Fibroblast of villous mesenchyme (primary cell): ENCODE results near the gene MYEF2. TPM values are rescaled to one million over a fixed set of nuclear protein-coding genes. Genes with fewer than 3 reads are reported as not detected.

ENCODE experiments used
- DNase-seq: peaks from one replicate; pipeline ENCODE4 v3.0.0-alpha.2; 2010; ENCODE audit warnings: low read depth
- H3K4me3 ChIP-seq: 2 replicates; pipeline ENCODE4 v1.5.1; 2011; ENCODE audit warnings: low read depth, mild to moderate bottlenecking, low read length
- total RNA-seq: library from RNA; depleted of rRNA; stranded (reverse); fragments of >200 nt; gene quantifications from 2 replicates; pipeline ENCODE4 v1.2.3, GENCODE V29; 2012
- TF ChIP-seq, protein P1 (sequence below): IDR thresholded peaks from 2 replicates; pipeline ENCODE4 v1.5.1; 2012; ENCODE audit warnings: low read depth, mild to moderate bottlenecking, low read length; ENCODE audit not compliant: insufficient read depth

Gene MYEF2
- total RNA-seq, 1 donor = 6.9 TPM

- no peak for DNase-seq
- TF ChIP-seq, protein P1, sequence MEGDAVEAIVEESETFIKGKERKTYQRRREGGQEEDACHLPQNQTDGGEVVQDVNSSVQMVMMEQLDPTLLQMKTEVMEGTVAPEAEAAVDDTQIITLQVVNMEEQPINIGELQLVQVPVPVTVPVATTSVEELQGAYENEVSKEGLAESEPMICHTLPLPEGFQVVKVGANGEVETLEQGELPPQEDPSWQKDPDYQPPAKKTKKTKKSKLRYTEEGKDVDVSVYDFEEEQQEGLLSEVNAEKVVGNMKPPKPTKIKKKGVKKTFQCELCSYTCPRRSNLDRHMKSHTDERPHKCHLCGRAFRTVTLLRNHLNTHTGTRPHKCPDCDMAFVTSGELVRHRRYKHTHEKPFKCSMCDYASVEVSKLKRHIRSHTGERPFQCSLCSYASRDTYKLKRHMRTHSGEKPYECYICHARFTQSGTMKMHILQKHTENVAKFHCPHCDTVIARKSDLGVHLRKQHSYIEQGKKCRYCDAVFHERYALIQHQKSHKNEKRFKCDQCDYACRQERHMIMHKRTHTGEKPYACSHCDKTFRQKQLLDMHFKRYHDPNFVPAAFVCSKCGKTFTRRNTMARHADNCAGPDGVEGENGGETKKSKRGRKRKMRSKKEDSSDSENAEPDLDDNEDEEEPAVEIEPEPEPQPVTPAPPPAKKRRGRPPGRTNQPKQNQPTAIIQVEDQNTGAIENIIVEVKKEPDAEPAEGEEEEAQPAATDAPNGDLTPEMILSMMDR = peak; percentile 32
- no peak overlapping the region for H3K4me3 ChIP-seq
Observed at GRCh38 chr15:48109856-48110531, 68.1 kb downstream of the MYEF2 start.

GRCh38 chr15:48109212-48109611 lies 68.9 kb downstream of the MYEF2 start:
- DNase-seq = no peak
- no peak overlapping the region for H3K4me3 ChIP-seq
- TF ChIP-seq, protein P1 = no peak

- TF ChIP-seq, protein P1 = no peak
- H3K4me3 ChIP-seq = no peak overlapping the region
- DNase-seq = no peak
Observed at GRCh38 chr15:48105936-48106335, 72.2 kb downstream of the MYEF2 start.

DNA sequence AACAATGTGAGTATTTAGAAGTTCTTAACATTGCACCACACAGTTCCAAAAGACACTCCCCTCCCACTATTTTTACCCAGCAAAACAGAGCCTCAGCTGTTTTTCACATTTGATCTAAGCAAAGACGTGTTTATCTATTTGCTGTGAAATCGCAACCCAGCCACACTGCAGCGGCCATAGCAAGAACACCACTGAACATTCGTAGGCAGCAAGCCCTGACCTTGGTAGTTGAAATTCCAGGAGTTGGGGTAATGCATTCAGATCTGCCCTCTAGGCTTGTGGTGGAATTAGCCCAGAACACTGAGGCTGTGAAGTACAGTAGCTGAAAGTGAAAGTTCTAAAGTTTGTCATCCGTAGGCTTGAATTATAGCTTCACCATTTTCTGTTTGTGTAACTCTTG lies 74.4 kb downstream of the MYEF2 start:
- no peak overlapping the region for H3K4me3 ChIP-seq
- TF ChIP-seq, protein P1 = no peak
- no peak for DNase-seq

DNA sequence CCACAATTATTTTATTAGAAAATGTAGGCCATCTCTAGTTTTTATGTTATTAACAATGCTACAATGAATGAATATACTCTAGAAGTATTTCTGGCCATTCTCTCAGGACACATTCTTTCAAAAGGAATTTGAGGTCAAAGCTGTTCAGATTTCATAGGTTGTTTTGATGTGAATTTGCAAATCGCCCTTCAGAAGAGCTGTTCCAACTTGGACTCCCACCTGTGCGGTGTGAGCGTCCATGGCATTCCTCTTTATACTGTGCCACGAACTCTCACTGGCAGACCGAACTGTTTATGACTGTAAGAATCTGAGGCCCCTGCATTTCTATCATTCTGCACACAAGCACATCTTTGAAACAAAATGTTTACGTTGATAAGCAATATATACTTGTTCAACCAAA lies 75.9 kb downstream of the MYEF2 start:
- TF ChIP-seq, protein P1 = no peak
- no peak overlapping the region for H3K4me3 ChIP-seq
- DNase-seq = peak; percentile 28

DNA sequence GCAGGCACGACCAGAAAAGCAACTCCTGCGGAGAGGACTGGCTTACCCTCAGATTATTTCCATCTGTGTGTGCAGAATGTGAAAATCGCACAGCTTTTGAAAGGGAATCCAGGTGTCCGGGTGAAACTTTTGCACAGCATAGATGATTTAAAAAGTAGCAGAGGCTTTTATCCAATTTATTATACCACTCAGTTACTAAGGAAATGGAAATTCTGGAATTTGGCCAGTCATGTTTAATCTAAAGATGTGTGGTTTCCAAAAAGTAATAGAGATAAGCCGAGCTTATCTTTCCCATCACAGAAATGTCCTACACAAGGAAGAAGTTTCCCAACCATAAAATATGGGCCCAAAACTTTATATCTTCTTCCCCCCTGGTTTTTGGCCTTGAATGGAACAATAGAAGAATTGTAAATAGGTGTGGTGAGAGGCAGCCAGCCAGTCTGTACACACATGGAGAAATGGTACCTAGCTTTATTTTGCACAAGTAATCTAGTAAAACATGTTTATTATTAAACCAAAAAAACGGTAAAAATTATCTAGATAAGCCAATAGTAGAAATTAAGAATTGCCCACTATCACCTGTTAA lies 76.6 kb downstream of the MYEF2 start:
- H3K4me3 ChIP-seq = no peak overlapping the region
- DNase-seq = no peak
- TF ChIP-seq, protein P1 = no peak

GRCh38 chr15:48097264-48097663 lies 80.8 kb downstream of the MYEF2 start:
- TF ChIP-seq, protein P1 = no peak

More at GRCh38 chr15:48097264-48097663, 80.8 kb downstream of the MYEF2 start:
- H3K4me3 ChIP-seq = no peak overlapping the region
- DNase-seq = no peak
